ENCODE measurements around the gene ZNF740. TPM values are rescaled to one million over a fixed set of nuclear protein-coding genes. Genes with fewer than 3 reads are reported as not detected.

ZNF740 gene
- total RNA-seq, 3 donors from 2014 or later (not counting 1 experiment from before 2014, with no cell fraction given), result 37.1 to 65.9 (median 45.3) TPM

- Mint-ChIP-seq H3K4me3 (no peak overlapping the region), H3K36me3 (peaks cover 8% of the 10 kb centered on the region), H3K27ac (no peak overlapping the region), H3K9me3 (no peaks in the 10 kb centered on the region), H3K4me1 (no peaks in the 10 kb centered on the region), H3K27me3 (ENCODE audit: low read depth in 2 of 2) (no peaks in the 10 kb centered on the region)
- Histone ChIP-seq H3K36me3 (ENCODE audit: control insufficient read depth, insufficient read depth, low read length) (peaks cover 3% of the 10 kb centered on the region), H3K27me3 (ENCODE audit: control insufficient read depth, insufficient read depth, low read length) (no peaks in the 10 kb centered on the region), H3K9me3 (ENCODE audit: control insufficient read depth, insufficient read depth, low read length) (no peaks in the 10 kb centered on the region), H3K4me1 (ENCODE audit: control insufficient read depth, insufficient read depth, low read length) (no peaks in the 10 kb centered on the region), H3K27ac (ENCODE audit: low read length) (no peak overlapping the region), H3K4me3 (ENCODE audit: low read length) (no peak overlapping the region)
- DNase-seq (no peak), ATAC-seq (no peak)
- WGBS (ENCODE audit: insufficient coverage), result 91% methylated on average over 8 of the region's 10 CpGs
- intact Hi-C loops (cut with micrococcal nuclease), result no loop called here
- TF ChIP-seq, protein P1, sequence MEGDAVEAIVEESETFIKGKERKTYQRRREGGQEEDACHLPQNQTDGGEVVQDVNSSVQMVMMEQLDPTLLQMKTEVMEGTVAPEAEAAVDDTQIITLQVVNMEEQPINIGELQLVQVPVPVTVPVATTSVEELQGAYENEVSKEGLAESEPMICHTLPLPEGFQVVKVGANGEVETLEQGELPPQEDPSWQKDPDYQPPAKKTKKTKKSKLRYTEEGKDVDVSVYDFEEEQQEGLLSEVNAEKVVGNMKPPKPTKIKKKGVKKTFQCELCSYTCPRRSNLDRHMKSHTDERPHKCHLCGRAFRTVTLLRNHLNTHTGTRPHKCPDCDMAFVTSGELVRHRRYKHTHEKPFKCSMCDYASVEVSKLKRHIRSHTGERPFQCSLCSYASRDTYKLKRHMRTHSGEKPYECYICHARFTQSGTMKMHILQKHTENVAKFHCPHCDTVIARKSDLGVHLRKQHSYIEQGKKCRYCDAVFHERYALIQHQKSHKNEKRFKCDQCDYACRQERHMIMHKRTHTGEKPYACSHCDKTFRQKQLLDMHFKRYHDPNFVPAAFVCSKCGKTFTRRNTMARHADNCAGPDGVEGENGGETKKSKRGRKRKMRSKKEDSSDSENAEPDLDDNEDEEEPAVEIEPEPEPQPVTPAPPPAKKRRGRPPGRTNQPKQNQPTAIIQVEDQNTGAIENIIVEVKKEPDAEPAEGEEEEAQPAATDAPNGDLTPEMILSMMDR (IDR thresholded peaks at IDR 0.05), result no peak
Measured at GRCh38 chr12:53171725-53172329, 8.7 kb upstream of the ZNF740 start.

- no peaks in the 10 kb centered on the region for H3K9me3 ChIP-seq (ENCODE audit: control insufficient read depth, insufficient read depth, low read length)
- Mint-ChIP-seq H3K27ac (no peak overlapping the region), H3K4me3 (no peak overlapping the region), H3K36me3 (peaks cover 8% of the 10 kb centered on the region), H3K4me1 (no peaks in the 10 kb centered on the region), H3K9me3 (no peaks in the 10 kb centered on the region), H3K27me3 (ENCODE audit: low read depth in 2 of 2) (no peaks in the 10 kb centered on the region)
- H3K4me3 ChIP-seq (ENCODE audit: low read length), result no peak overlapping the region
- intact Hi-C loops (cut with micrococcal nuclease), result no loop called here
- WGBS (ENCODE audit: insufficient coverage), result 97% methylated on average over 9 of the region's 11 CpGs
- no peaks in the 10 kb centered on the region for H3K4me1 ChIP-seq (ENCODE audit: control insufficient read depth, insufficient read depth, low read length)
- no peaks in the 10 kb centered on the region for H3K27me3 ChIP-seq (ENCODE audit: control insufficient read depth, insufficient read depth, low read length)
- DNase-seq (no peak), ATAC-seq (no peak)
- peaks cover 3% of the 10 kb centered on the region for H3K36me3 ChIP-seq (ENCODE audit: control insufficient read depth, insufficient read depth, low read length)
- H3K27ac ChIP-seq (ENCODE audit: low read length), result no peak overlapping the region
- TF ChIP-seq, protein P1 (IDR thresholded peaks at IDR 0.05), result no peak
Measured at GRCh38 chr12:53172352-53172751, 8.2 kb upstream of the ZNF740 start.

DNA sequence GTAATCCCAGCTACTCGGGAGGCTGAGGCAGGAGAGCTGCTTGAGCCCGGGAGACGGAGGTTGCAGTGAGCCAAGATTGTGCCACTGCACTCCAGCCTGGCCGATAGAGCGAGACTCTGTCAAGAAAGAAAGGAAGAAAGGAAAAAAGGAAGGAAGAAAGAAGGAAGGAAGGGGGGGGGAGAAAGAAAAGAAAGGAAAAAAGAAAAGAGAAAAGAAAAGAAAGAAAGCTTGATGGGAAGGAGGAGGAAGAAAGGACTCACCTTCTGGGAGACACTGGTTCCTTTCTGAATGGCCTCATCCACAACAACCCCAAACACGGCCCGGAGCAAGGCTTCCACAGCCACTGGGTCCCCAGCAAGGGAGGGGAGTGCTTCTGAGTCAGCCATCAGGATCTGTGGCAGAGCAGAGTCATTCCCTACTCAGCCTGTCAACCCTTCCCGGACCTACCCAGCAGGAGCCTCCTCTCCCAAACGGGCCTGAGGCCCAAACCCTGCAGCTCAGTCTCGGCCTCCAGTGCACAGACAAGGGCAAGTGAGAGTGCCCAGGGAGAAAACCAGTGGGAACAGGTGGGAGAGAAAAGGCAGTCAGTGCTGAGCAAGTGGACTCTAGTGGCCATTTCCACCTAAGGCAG lies 7.3 kb upstream of the ZNF740 start:
- Mint-ChIP-seq H3K27me3 (ENCODE audit: low read depth in 2 of 2) (no peaks in the 10 kb centered on the region), H3K4me3 (no peak overlapping the region), H3K27ac (no peak overlapping the region), H3K9me3 (no peaks in the 10 kb centered on the region), H3K4me1 (no peaks in the 10 kb centered on the region), H3K36me3 (peaks cover 8% of the 10 kb centered on the region)
- DNase-seq (no peak), ATAC-seq (no peak)
- H3K27me3 ChIP-seq (ENCODE audit: control insufficient read depth, insufficient read depth, low read length), result no peaks in the 10 kb centered on the region
- WGBS (ENCODE audit: insufficient coverage), result 99% methylated on average over 10 of the region's 10 CpGs
- TF ChIP-seq, protein P1 (IDR thresholded peaks at IDR 0.05), result no peak
- no peaks in the 10 kb centered on the region for H3K9me3 ChIP-seq (ENCODE audit: control insufficient read depth, insufficient read depth, low read length)
- H3K27ac ChIP-seq (ENCODE audit: low read length), result no peak overlapping the region
- intact Hi-C loops (cut with micrococcal nuclease), result no loop called here
- peaks cover 3% of the 10 kb centered on the region for H3K36me3 ChIP-seq (ENCODE audit: control insufficient read depth, insufficient read depth, low read length)
- H3K4me3 ChIP-seq (ENCODE audit: low read length), result no peak overlapping the region
- no peaks in the 10 kb centered on the region for H3K4me1 ChIP-seq (ENCODE audit: control insufficient read depth, insufficient read depth, low read length)

Data from natural killer cell (primary cell).